GM12892 (cell line): Measurements from ENCODE around the gene LGALS13.

Experiments used
- DNase-seq: peaks from one replicate; pipeline ENCODE4 v3.0.0; 2011; ENCODE audit not compliant: insufficient read length
- FAIRE-seq: peaks from 2 replicates; lab custom pipeline; 2011; peaks lifted over from hg19 to GRCh38; lab: Jason Lieb, UNC
- POLR2A ChIP-seq: IDR thresholded peaks from 2 replicates; pipeline ENCODE4 v1.6.1; 2011; ENCODE audit warnings: low read depth, low read length, control low read depth
- POLR2AphosphoS5 ChIP-seq: IDR thresholded peaks from 2 replicates; pipeline ENCODE4 v1.6.1; 2011; ENCODE audit warnings: low read depth, low read length, control low read depth
- TAF1 ChIP-seq: IDR thresholded peaks from 2 replicates; pipeline ENCODE4 v1.6.1; 2011; ENCODE audit warnings: low read depth, mild to moderate bottlenecking, control low read depth, low read length, borderline replicate concordance

LGALS13 gene

DNA sequence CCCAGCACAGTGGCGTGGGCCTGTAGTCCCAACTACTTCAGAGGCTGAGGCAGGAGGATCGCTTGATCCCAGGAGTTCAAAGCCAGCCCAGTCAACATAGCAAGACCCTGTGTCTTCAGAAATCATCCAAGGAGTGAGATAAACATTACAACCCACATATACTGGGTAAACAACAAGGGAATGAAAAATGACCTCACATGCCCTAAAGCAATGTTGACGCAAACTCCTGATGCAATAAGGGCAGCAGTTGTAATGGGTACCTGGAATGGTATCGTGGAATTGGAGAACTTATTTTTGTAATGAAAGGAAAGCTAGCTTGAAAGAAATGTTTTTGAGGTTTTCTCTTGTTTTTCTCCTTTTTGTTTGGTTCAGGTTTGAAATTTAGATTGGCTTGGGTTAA is 28.9 kb downstream of the LGALS13 start:
- DNase-seq (no peak), FAIRE-seq (no peak)
- no peak for TF ChIP-seq POLR2A
- no peak for TF ChIP-seq POLR2AphosphoS5
- no peak for TF ChIP-seq TAF1

- no peak for FAIRE-seq
- no peak for DNase-seq
- TF ChIP-seq POLR2AphosphoS5 (no peak), POLR2A (no peak), TAF1 (no peak)
Observed at GRCh38 chr19:39631626-39632025, 29.3 kb downstream of the LGALS13 start.

DNA sequence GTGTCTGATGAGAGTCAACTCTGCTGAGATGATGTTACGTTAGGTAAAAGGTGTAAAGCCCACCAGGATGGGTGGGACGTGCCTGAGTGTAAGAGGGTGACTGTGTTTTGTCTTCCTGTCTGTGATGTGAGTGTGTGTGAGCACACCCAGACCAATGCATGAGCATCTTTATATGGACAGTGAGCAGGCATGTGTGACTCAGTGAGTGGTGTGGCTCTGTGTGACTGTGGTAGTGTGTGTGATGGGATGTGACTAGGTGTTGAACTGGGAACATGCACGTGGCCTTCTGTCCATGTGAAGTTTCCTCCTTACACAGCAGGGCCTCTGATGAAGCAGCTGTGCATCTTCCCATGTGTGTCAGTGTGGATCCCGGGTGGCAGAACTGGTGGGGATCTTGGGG is 35.6 kb downstream of the LGALS13 start:
- TF ChIP-seq POLR2AphosphoS5 (no peak), POLR2A (no peak), TAF1 (no peak)
- no peak for FAIRE-seq
- no peak for DNase-seq

DNA sequence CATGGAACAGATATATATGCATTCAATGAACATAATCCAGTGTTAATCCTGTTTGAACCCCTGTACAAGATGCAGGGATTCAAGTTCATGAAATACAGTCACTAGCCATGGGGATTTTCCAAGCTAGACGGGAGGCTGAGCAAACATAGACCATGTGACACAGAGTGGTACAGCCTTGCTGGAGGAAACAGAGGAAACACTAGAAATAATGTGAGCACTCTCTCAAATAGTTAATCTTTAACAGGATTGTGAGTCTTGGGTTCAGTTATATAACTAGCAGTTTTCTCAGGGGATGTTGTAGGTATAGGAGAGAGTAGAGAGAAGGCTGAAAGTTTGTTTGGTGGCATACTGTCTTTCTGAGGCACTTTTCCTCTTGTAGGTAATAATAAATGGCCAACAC is 39.4 kb downstream of the LGALS13 start:
- no peak for TF ChIP-seq TAF1
- no peak for FAIRE-seq
- DNase-seq: no peak

DNA sequence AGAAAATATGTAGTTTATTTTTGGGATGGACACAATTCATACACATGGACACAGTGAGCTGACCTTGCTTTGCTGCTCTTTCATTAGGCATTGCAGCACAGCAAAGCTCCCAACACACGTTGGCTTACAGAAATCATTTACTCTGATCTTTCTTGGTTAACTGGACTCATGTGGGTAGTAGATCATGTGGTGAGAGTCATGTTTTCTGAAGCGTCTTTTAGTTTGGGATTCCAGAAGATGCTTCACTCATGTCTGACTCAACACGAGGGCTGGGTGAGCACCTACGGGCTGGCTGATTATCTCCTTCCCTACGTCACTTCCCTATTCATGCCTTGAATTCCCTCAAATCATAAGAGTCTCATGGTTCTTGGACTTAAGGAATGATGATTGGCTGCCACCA is 41.3 kb downstream of the LGALS13 start:
- FAIRE-seq: no peak
- no peak for TF ChIP-seq TAF1
- no peak for TF ChIP-seq POLR2AphosphoS5
- no peak for TF ChIP-seq POLR2A
- no peak for DNase-seq

- TF ChIP-seq POLR2AphosphoS5 (no peak), TAF1 (no peak), POLR2A (no peak)
- DNase-seq: no peak
- no peak for FAIRE-seq
Observed at GRCh38 chr19:39645800-39646411, 43.6 kb downstream of the LGALS13 start.

DNA sequence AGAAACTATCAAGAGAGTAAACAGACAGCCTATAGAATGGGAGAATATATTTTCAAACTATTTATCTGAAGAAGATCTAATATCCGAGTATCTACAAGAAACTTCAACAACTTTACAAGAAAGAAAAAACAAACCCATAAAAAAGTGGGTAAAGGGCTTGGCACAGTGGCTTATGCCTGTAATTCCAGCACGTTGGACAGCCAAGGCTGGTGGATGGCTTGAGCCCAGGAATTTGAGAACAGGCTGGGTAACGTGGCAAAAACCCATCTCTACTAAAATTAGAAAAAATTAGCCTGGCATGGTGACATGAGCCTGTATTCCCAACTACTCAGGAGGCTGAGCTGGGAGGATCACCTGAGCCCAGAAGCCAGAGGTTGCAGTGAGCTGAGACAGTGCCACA is 45.6 kb downstream of the LGALS13 start:
- FAIRE-seq (no peak), DNase-seq (no peak)
- TF ChIP-seq POLR2A: no peak
- TF ChIP-seq TAF1: no peak
- TF ChIP-seq POLR2AphosphoS5: no peak

DNA sequence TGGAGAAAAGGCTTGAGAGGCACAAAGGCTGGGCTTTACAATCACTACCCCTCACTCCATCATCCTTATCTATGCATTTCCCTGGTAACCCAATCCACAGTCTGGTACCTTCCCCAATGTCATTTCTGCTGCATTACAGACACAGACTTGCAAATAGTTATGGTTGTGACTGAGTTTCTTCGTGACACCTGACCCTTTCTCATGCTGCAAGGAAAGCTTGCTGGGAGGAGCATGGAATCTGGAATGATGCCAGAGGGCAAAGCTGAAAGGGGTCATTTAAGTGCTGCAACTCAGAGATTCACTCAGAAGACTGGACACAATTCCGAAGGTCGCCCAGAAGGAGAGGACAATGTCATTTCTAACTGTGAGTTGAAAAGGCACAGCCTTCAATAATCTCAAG is 53.3 kb downstream of the LGALS13 start, which contains the start of gene LGALS16:
LGALS16 (plus strand) TSS at position 301 of the 400 bp plus-strand sequence; CDS start at position 350, 49 bp downstream.
- no peak for DNase-seq
- no peak for TF ChIP-seq POLR2AphosphoS5
- no peak for TF ChIP-seq POLR2A
- no peak for TF ChIP-seq TAF1
- FAIRE-seq: no peak
